Ishikawa (cell line): ENCODE results near the gene PFN2.
A peak's percentile ranks its signal among the peaks of the same experiment; 100 is the strongest.

ENCODE experiments used
- CEBPB ChIP-seq: IDR thresholded peaks from 2 replicates; pipeline ENCODE4 v1.6.1; 2012
- CREB1 ChIP-seq: IDR thresholded peaks from 2 replicates; pipeline ENCODE4 v1.6.1; 2012; ENCODE audit warnings: low read depth
- EGR1 ChIP-seq: IDR thresholded peaks from 2 replicates; pipeline ENCODE4 v1.6.1; 2012
- EP300 ChIP-seq: IDR thresholded peaks from 2 replicates; pipeline ENCODE4 v1.6.1; 2012; ENCODE audit warnings: borderline replicate concordance
- FOXM1 ChIP-seq: IDR thresholded peaks from 2 replicates; pipeline ENCODE4 v1.6.1; 2012; ENCODE audit warnings: low read depth, borderline replicate concordance
- NFIC ChIP-seq: IDR thresholded peaks from 2 replicates; pipeline ENCODE4 v1.6.1; 2012
- RAD21 ChIP-seq: IDR thresholded peaks from 2 replicates; pipeline ENCODE4 v1.6.1; 2012; ENCODE audit warnings: low read depth
- REST ChIP-seq: IDR thresholded peaks from 2 replicates; pipeline ENCODE4 v1.6.1; 2012; ENCODE audit warnings: low read depth, mild to moderate bottlenecking
- TAF1 ChIP-seq: IDR thresholded peaks from 2 replicates; pipeline ENCODE4 v1.6.1; 2012; ENCODE audit warnings: low read depth, mild to moderate bottlenecking
- TCF12 ChIP-seq: IDR thresholded peaks from 2 replicates; pipeline ENCODE4 v1.6.1; 2012; ENCODE audit warnings: low read depth
- TEAD4 ChIP-seq: IDR thresholded peaks from 2 replicates; pipeline ENCODE4 v1.6.1; 2012
- USF1 ChIP-seq: IDR thresholded peaks from 2 replicates; pipeline ENCODE4 v1.6.1; 2012
- YY1 ChIP-seq: IDR thresholded peaks from 2 replicates; pipeline ENCODE4 v1.6.1; 2012; ENCODE audit warnings: low read depth
- ZBTB7A ChIP-seq: IDR thresholded peaks from 2 replicates; pipeline ENCODE4 v1.6.1; 2012; ENCODE audit warnings: low read depth
- TF ChIP-seq, protein P1 (sequence below): IDR thresholded peaks from 2 replicates; pipeline ENCODE4 v1.6.1; 2012

The PFN2 gene

GRCh38 chr3:149983628-149984027 is 12.9 kb upstream of the PFN2 start:
- no peak for TF ChIP-seq TAF1
- TF ChIP-seq, protein P1, sequence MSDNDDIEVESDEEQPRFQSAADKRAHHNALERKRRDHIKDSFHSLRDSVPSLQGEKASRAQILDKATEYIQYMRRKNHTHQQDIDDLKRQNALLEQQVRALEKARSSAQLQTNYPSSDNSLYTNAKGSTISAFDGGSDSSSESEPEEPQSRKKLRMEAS, result no peak
- no peak for TF ChIP-seq RAD21
- TF ChIP-seq FOXM1, result no peak
- TF ChIP-seq CEBPB, result no peak
- no peak for TF ChIP-seq EGR1
- TF ChIP-seq REST, result no peak
- TF ChIP-seq ZBTB7A, result no peak
- no peak for TF ChIP-seq EP300
- TF ChIP-seq CREB1, result no peak
- TF ChIP-seq YY1, result no peak

DNA sequence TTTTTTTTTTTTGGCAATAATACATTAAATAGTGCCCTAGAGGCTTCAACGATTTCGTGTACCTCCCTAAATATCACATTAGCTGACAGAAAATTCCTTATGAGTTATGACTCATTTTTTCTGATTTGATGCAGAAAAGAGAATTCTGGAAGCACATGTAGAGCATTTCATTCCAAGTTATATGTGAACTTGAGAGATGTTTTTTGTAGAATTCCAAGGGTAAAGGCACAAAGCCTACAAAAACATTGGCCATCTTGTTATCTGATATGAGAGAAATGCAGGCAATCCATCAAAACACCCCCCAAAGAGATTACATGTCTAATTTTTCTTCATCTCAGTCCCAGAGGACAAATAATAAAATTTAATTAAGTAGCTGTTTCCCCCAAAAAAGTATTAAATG is 6.7 kb upstream of the PFN2 start:
- TF ChIP-seq ZBTB7A (no peak), NFIC (no peak), USF1 (no peak), REST (no peak), EGR1 (no peak), CEBPB (no peak), EP300 (no peak), TCF12 (no peak), TAF1 (no peak), FOXM1 (no peak), RAD21 (no peak), TEAD4 (no peak), YY1 (no peak), CREB1 (no peak)
- TF ChIP-seq, protein P1, result no peak

DNA sequence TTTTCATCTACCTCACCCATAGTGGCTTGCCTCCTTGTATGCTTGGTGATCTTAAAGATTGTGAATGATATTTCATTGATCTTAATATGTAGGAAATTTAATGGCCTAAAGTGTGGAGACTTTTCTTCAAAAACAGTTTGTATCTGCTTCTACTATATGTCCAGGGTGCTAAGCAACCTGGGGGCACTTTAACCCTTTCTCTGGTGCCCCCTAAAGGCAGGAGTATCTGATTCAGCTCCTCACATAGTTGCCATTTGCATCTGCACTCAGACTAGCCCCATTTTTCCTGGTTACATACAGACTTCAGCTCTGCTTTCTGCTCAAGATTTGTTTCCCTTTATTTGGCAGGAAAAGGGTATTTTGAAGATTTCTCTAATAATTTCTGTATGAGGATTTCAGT is 5.2 kb upstream of the PFN2 start:
- no peak for TF ChIP-seq TEAD4
- TF ChIP-seq, protein P1, result no peak
- TF ChIP-seq EP300, result no peak
- TF ChIP-seq ZBTB7A, result no peak
- no peak for TF ChIP-seq YY1
- TF ChIP-seq FOXM1, result no peak
- no peak for TF ChIP-seq CREB1
- no peak for TF ChIP-seq CEBPB

DNA sequence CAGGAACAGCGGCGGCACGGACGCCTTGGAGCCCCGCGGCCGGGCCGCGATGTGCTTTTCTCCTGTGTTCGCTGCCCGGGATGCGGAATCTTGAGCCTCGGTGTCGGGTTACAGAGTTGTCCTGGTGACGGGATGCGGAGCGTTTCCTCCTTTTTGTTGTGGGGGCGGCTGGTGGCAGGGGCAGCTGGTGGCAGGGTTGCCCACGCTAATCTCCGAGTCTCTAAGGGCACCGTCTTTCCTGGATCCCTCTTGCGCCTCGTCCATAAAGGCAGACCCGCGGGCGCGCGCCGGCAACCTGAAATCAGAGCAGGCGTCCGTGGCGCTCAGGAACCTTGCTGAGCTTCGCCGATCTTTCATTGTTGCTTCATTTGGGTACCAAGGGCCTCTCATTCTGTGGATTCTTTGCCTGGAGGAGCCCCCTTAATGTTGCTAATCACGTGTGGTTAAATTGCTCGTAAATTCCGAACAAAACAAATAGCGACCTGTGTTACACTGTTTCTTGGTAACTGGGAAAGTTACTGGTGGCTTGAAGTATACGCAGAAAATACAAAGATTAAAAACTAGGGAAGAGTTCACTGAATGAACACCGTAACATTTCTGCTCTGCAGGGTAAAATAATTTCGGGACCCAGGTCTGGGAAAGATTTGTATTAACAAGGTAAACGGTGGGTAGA is 844 bp upstream of the PFN2 start:
- no peak for TF ChIP-seq NFIC
- TF ChIP-seq FOXM1, result no peak
- TF ChIP-seq CEBPB, result no peak
- TF ChIP-seq, protein P1, result no peak; the same call in 1 of the 2 replicates
- peak; percentile 67 for TF ChIP-seq EGR1
- no peak for TF ChIP-seq USF1
- 0 out of 2 replicates have a peak, but pooled peaks have one; percentile 8 for TF ChIP-seq TAF1
- no peak for TF ChIP-seq YY1

DNA sequence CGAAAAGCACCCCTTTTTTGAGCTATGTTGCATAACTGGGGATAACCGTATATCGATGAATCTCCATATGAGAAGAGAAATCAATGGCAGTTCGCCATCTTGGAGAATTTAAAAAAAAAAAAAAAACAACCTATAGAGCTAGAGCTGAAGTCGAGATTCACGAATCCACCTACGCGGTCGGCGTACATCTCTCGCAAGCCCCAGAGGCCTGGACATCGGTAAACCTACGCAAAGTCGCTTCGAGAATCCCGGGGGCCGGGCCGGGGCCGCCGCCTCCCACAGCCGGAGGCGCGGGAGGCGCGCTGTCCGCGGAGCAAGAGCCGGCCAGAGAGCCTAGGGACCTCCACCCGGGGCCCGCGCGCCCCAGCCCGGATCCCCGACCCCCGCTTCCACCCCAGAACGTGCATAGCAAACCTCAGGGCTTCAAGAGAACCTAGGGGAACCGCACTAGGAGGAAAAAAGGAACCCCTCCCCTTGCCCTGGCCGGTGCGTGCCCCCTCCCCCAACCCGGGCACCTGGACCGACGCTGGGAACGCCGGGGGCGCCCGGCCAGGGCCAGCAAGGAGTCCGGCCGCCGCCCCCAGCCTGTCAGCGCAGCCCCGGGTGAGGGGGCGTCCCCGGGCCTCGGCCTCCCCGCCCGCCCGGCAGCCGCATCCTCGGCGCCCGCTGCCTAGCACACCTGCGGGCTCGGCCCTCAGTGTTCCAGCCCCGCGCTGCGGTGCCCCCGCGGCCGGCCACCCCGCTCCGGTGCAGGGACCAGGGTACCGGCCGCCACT is 567 bp downstream of the PFN2 start:
- no peak for TF ChIP-seq TEAD4
- no peak for TF ChIP-seq ZBTB7A
- no peak for TF ChIP-seq NFIC
- TF ChIP-seq REST, result no peak
- TF ChIP-seq RAD21, result no peak
- TF ChIP-seq TCF12, result 0 out of 2 replicates have a peak, but pooled peaks have one; percentile 28
- 0 out of 2 replicates have a peak, but pooled peaks have one; percentile 7 for TF ChIP-seq EGR1
- TF ChIP-seq FOXM1, result no peak
- no peak for TF ChIP-seq USF1
- 0 out of 2 replicates have a peak, but pooled peaks have one; percentile 17 for TF ChIP-seq YY1
- TF ChIP-seq, protein P1, result no peak
